HL-60 (cell line): ENCODE results near the gene FXN.

Experiments used
- CTCF ChIP-seq: IDR thresholded peaks from one replicate; pipeline ENCODE4 v1.5.1; 2011; ENCODE audit warnings: low read length, control low read depth, inconsistent platforms; ENCODE audit not compliant: insufficient read depth
- POLR2AphosphoS5 ChIP-seq: IDR thresholded peaks from 2 replicates; pipeline ENCODE4 v1.6.1; 2012; ENCODE audit warnings: low read depth
- REST ChIP-seq: IDR thresholded peaks from 2 replicates; pipeline ENCODE4 v1.6.1; 2012; ENCODE audit warnings: low read depth; ENCODE audit not compliant: insufficient replicate concordance

- TF ChIP-seq CTCF = no peak
- TF ChIP-seq REST = no peak
- no peak for TF ChIP-seq POLR2AphosphoS5
Measured at GRCh38 chr9:69085569-69086283, 50.2 kb downstream of the FXN start.
